Memory B cell (primary cell): ENCODE data around the gene CREB5.

ENCODE experiments used
- ATAC-seq: fragments of 150-1000 bp; cut with Tn5 transposase; 2 replicates; pipeline ENCODE4 v1.10.0; 2021; ENCODE audit warnings: low read depth, mild to moderate bottlenecking, moderate library complexity
- DNase-seq, 2 donors: peaks; one replicate each; pipeline ENCODE4 v3.0.0; 2022; ENCODE audit warnings: low spot score in 2 of 2
- H3K27ac Mint-ChIP-seq: one replicate; pipeline ENCODE4 v1.8.0; 2022; ENCODE audit warnings: mild to moderate bottlenecking, moderate library complexity, mixed read lengths
- H3K27me3 Mint-ChIP-seq: one replicate; pipeline ENCODE4 v1.8.0; 2022; ENCODE audit warnings: mixed read lengths
- H3K36me3 Mint-ChIP-seq: one replicate; pipeline ENCODE4 v1.8.0; 2022; ENCODE audit warnings: mild to moderate bottlenecking, mixed read lengths
- H3K4me1 Mint-ChIP-seq: one replicate; pipeline ENCODE4 v1.8.0; 2022; ENCODE audit warnings: mixed read lengths
- H3K4me3 Mint-ChIP-seq: one replicate; pipeline ENCODE4 v1.8.0; 2022; ENCODE audit warnings: mild to moderate bottlenecking, moderate library complexity, mixed read lengths
- H3K9me3 Mint-ChIP-seq: one replicate; pipeline ENCODE4 v1.8.0; 2022; ENCODE audit warnings: mixed read lengths

Gene CREB5

GRCh38 chr7:28747854-28748253 lies 335.5 kb downstream of the CREB5 start:
- Mint-ChIP-seq H3K36me3 (no peaks in the 10 kb centered on the region), H3K4me3 (no peak overlapping the region), H3K27ac (no peak overlapping the region), H3K9me3 (no peaks in the 10 kb centered on the region), H3K27me3 (no peaks in the 10 kb centered on the region), H3K4me1 (peaks cover 3% of the 10 kb centered on the region)
- DNase-seq (no peak), ATAC-seq (no peak)

- no peaks in the 10 kb centered on the region for H3K27me3 Mint-ChIP-seq
- ATAC-seq (no peak), DNase-seq (no peak)
- no peak overlapping the region for H3K4me3 Mint-ChIP-seq
- no peaks in the 10 kb centered on the region for H3K9me3 Mint-ChIP-seq
- H3K4me1 Mint-ChIP-seq = peaks cover 3% of the 10 kb centered on the region
- no peak overlapping the region for H3K27ac Mint-ChIP-seq
- no peaks in the 10 kb centered on the region for H3K36me3 Mint-ChIP-seq
Measured at GRCh38 chr7:28748346-28748745, 336.0 kb downstream of the CREB5 start.

GRCh38 chr7:28748933-28749584 lies 336.7 kb downstream of the CREB5 start:
- Mint-ChIP-seq H3K27me3 (no peaks in the 10 kb centered on the region), H3K9me3 (no peaks in the 10 kb centered on the region), H3K36me3 (no peaks in the 10 kb centered on the region), H3K27ac (no peak overlapping the region), H3K4me3 (no peak overlapping the region), H3K4me1 (peaks cover 3% of the 10 kb centered on the region)
- no peak for DNase-seq
- ATAC-seq = peak; percentile 51

- no peak for ATAC-seq
- Mint-ChIP-seq H3K4me1 (peaks cover 3% of the 10 kb centered on the region), H3K27me3 (no peaks in the 10 kb centered on the region)
Measured at GRCh38 chr7:28749638-28750037, 337.3 kb downstream of the CREB5 start.

GRCh38 chr7:28750981-28751380 lies 338.7 kb downstream of the CREB5 start:
- ATAC-seq = no peak
- DNase-seq = no peak
- no peaks in the 10 kb centered on the region for H3K9me3 Mint-ChIP-seq
- H3K36me3 Mint-ChIP-seq = no peaks in the 10 kb centered on the region
- peaks cover 3% of the 10 kb centered on the region for H3K4me1 Mint-ChIP-seq
- peaks cover 3% of the 10 kb centered on the region for H3K27me3 Mint-ChIP-seq
- no peak overlapping the region for H3K4me3 Mint-ChIP-seq
- H3K27ac Mint-ChIP-seq = no peak overlapping the region

More at GRCh38 chr7:28749638-28750037, 337.3 kb downstream of the CREB5 start:
- no peak overlapping the region for H3K4me3 Mint-ChIP-seq
- no peaks in the 10 kb centered on the region for H3K9me3 Mint-ChIP-seq
- no peak for DNase-seq
- no peak overlapping the region for H3K27ac Mint-ChIP-seq
- H3K36me3 Mint-ChIP-seq = no peaks in the 10 kb centered on the region

GRCh38 chr7:28753613-28754012 lies 341.3 kb downstream of the CREB5 start:
- ATAC-seq (no peak), DNase-seq (no peak)
- Mint-ChIP-seq H3K27ac (no peak overlapping the region), H3K9me3 (no peaks in the 10 kb centered on the region), H3K36me3 (peaks cover 2% of the 10 kb centered on the region), H3K4me1 (peaks cover 3% of the 10 kb centered on the region), H3K4me3 (no peak overlapping the region), H3K27me3 (peaks cover 11% of the 10 kb centered on the region)

GRCh38 chr7:28754027-28754426 lies 341.7 kb downstream of the CREB5 start:
- Mint-ChIP-seq H3K9me3 (no peaks in the 10 kb centered on the region), H3K4me3 (no peak overlapping the region), H3K4me1 (peaks cover 3% of the 10 kb centered on the region), H3K36me3 (peaks cover 2% of the 10 kb centered on the region), H3K27me3 (peaks cover 11% of the 10 kb centered on the region), H3K27ac (no peak overlapping the region)
- no peak for DNase-seq
- no peak for ATAC-seq

GRCh38 chr7:28754447-28754846 lies 342.1 kb downstream of the CREB5 start:
- no peaks in the 10 kb centered on the region for H3K4me1 Mint-ChIP-seq
- H3K27me3 Mint-ChIP-seq = peaks cover 11% of the 10 kb centered on the region
- no peak for ATAC-seq
- no peaks in the 10 kb centered on the region for H3K9me3 Mint-ChIP-seq
- H3K36me3 Mint-ChIP-seq = peaks cover 2% of the 10 kb centered on the region
- no peak overlapping the region for H3K4me3 Mint-ChIP-seq
- no peak for DNase-seq
- no peak overlapping the region for H3K27ac Mint-ChIP-seq

GRCh38 chr7:28755255-28755654 lies 342.9 kb downstream of the CREB5 start:
- Mint-ChIP-seq H3K36me3 (peaks cover 2% of the 10 kb centered on the region), H3K27me3 (peaks cover 11% of the 10 kb centered on the region), H3K4me3 (no peak overlapping the region), H3K4me1 (no peaks in the 10 kb centered on the region), H3K27ac (no peak overlapping the region), H3K9me3 (no peaks in the 10 kb centered on the region)
- ATAC-seq = no peak
- DNase-seq = no peak

- Mint-ChIP-seq H3K4me1 (no peaks in the 10 kb centered on the region), H3K4me3 (no peak overlapping the region), H3K9me3 (no peaks in the 10 kb centered on the region), H3K27ac (no peak overlapping the region), H3K36me3 (peaks cover 2% of the 10 kb centered on the region), H3K27me3 (peaks cover 14% of the 10 kb centered on the region)
- DNase-seq = no peak
- ATAC-seq = no peak
Measured at GRCh38 chr7:28758186-28758585, 345.9 kb downstream of the CREB5 start.

GRCh38 chr7:28759475-28759971 lies 347.2 kb downstream of the CREB5 start:
- Mint-ChIP-seq H3K4me3 (no peak overlapping the region), H3K27me3 (peaks cover 14% of the 10 kb centered on the region), H3K27ac (no peak overlapping the region), H3K36me3 (peaks cover 2% of the 10 kb centered on the region), H3K4me1 (no peaks in the 10 kb centered on the region), H3K9me3 (no peaks in the 10 kb centered on the region)
- DNase-seq = no peak
- no peak for ATAC-seq

- peaks cover 2% of the 10 kb centered on the region for H3K36me3 Mint-ChIP-seq
- DNase-seq (no peak), ATAC-seq (no peak)
- no peaks in the 10 kb centered on the region for H3K9me3 Mint-ChIP-seq
- H3K4me3 Mint-ChIP-seq = no peak overlapping the region
- no peaks in the 10 kb centered on the region for H3K4me1 Mint-ChIP-seq
- peaks cover 10% of the 10 kb centered on the region for H3K27me3 Mint-ChIP-seq
- H3K27ac Mint-ChIP-seq = no peak overlapping the region
Measured at GRCh38 chr7:28761505-28761904, 349.2 kb downstream of the CREB5 start.

- no peaks in the 10 kb centered on the region for H3K36me3 Mint-ChIP-seq
- peaks cover 9% of the 10 kb centered on the region for H3K27me3 Mint-ChIP-seq
- ATAC-seq (no peak), DNase-seq (no peak)
- no peaks in the 10 kb centered on the region for H3K4me1 Mint-ChIP-seq
- H3K9me3 Mint-ChIP-seq = no peaks in the 10 kb centered on the region
- no peak overlapping the region for H3K4me3 Mint-ChIP-seq
- H3K27ac Mint-ChIP-seq = no peak overlapping the region
Measured at GRCh38 chr7:28762651-28763050, 350.3 kb downstream of the CREB5 start.

GRCh38 chr7:28766359-28766758 lies 354.0 kb downstream of the CREB5 start:
- DNase-seq (no peak), ATAC-seq (no peak)
- H3K9me3 Mint-ChIP-seq = no peaks in the 10 kb centered on the region
- no peaks in the 10 kb centered on the region for H3K36me3 Mint-ChIP-seq
- no peak overlapping the region for H3K27ac Mint-ChIP-seq
- H3K27me3 Mint-ChIP-seq = no peaks in the 10 kb centered on the region
- no peaks in the 10 kb centered on the region for H3K4me1 Mint-ChIP-seq
- H3K4me3 Mint-ChIP-seq = no peak overlapping the region

- H3K4me3 Mint-ChIP-seq = no peak overlapping the region
- H3K36me3 Mint-ChIP-seq = no peaks in the 10 kb centered on the region
- ATAC-seq (no peak), DNase-seq (no peak)
- no peaks in the 10 kb centered on the region for H3K4me1 Mint-ChIP-seq
- no peak overlapping the region for H3K27ac Mint-ChIP-seq
- peaks cover 3% of the 10 kb centered on the region for H3K27me3 Mint-ChIP-seq
- H3K9me3 Mint-ChIP-seq = no peaks in the 10 kb centered on the region
Measured at GRCh38 chr7:28767356-28767755, 355.0 kb downstream of the CREB5 start.
